WTC11 (cell line): ENCODE results near the gene TMIGD1. TPM values are rescaled to one million over a fixed set of nuclear protein-coding genes. Genes with fewer than 3 reads are reported as not detected.

ENCODE experiments used
- CBFB ChIP-seq: sonication (generic); formaldehyde crosslinking; IDR thresholded peaks from 2 replicates; pipeline ENCODE4 v1.8.1; 2022; ENCODE audit warnings: mild to moderate bottlenecking, low read depth, missing genetic modification reagents
- CREB1 ChIP-seq: sonication (generic); formaldehyde crosslinking; IDR thresholded peaks from 2 replicates; pipeline ENCODE4 v1.8.0; 2023; ENCODE audit warnings: mild to moderate bottlenecking, missing genetic modification reagents
- E2F5 ChIP-seq: sonication (generic); formaldehyde crosslinking; IDR thresholded peaks from 2 replicates; pipeline ENCODE4 v1.8.1; 2022; ENCODE audit warnings: mild to moderate bottlenecking, moderate library complexity, missing genetic modification reagents
- ESRRA ChIP-seq: sonication (generic); formaldehyde crosslinking; IDR thresholded peaks from 2 replicates; pipeline ENCODE4 v1.8.1; 2022; ENCODE audit warnings: mild to moderate bottlenecking, missing genetic modification reagents, borderline replicate concordance
- MYBL2 ChIP-seq: sonication (generic); formaldehyde crosslinking; IDR thresholded peaks from 2 replicates; pipeline ENCODE4 v1.8.1; 2023; ENCODE audit warnings: mild to moderate bottlenecking, moderate library complexity, missing genetic modification reagents
- NFYB ChIP-seq: sonication (generic); formaldehyde crosslinking; conservative IDR thresholded peaks from 2 replicates; pipeline ENCODE4 v1.8.0; 2022; ENCODE audit warnings: low read depth, missing genetic modification reagents
- NR1H2 ChIP-seq: sonication (generic); formaldehyde crosslinking; IDR thresholded peaks from 2 replicates; pipeline ENCODE4 v1.9.0; 2021; ENCODE audit warnings: mild to moderate bottlenecking, moderate library complexity, missing genetic modification reagents
- OVOL2 ChIP-seq: fragments of 250-450 bp; sonication (Bioruptor Pico); IDR thresholded peaks from 2 replicates; pipeline ENCODE4 v1.9.0; 2021; ENCODE audit warnings: mild to moderate bottlenecking, borderline replicate concordance
- RORB ChIP-seq: fragments of 250-450 bp; sonication (Bioruptor Pico); IDR thresholded peaks from 2 replicates; pipeline ENCODE4 v1.9.0; 2021; ENCODE audit warnings: mild to moderate bottlenecking
- SMAD3 ChIP-seq: sonication (generic); formaldehyde crosslinking; IDR thresholded peaks from 2 replicates; pipeline ENCODE4 v1.8.0; 2022; ENCODE audit warnings: missing genetic modification reagents, mild to moderate bottlenecking, borderline replicate concordance
- ZBTB21 ChIP-seq: sonication (generic); formaldehyde crosslinking; IDR thresholded peaks from 2 replicates; pipeline ENCODE4 v1.8.1; 2023; ENCODE audit warnings: mild to moderate bottlenecking, missing genetic modification reagents, borderline replicate concordance
- ZNF121 ChIP-seq: sonication (generic); formaldehyde crosslinking; IDR thresholded peaks from 2 replicates; pipeline ENCODE4 v1.8.0; 2023; ENCODE audit warnings: missing genetic modification reagents
- ZNF138 ChIP-seq: sonication (generic); formaldehyde crosslinking; conservative IDR thresholded peaks from 2 replicates; pipeline ENCODE4 v1.8.1; 2022; ENCODE audit warnings: mild to moderate bottlenecking, moderate library complexity, missing genetic modification reagents
- ZNF512 ChIP-seq: sonication (generic); formaldehyde crosslinking; IDR thresholded peaks from 2 replicates; pipeline ENCODE4 v1.8.1; 2022; ENCODE audit warnings: missing genetic modification reagents, borderline replicate concordance
- total RNA-seq: library from RNA; stranded (reverse); gene quantifications from 3 replicates; pipeline ENCODE4 v1.2.3, GENCODE V29; 2021
- TF ChIP-seq, protein P1 (sequence below): sonication (generic); formaldehyde crosslinking; IDR thresholded peaks from 2 replicates; pipeline ENCODE4 v1.8.0; 2023; ENCODE audit warnings: missing genetic modification reagents, mild to moderate bottlenecking, borderline replicate concordance
- TF ChIP-seq, protein P2 (sequence below): sonication (generic); formaldehyde crosslinking; IDR thresholded peaks from 2 replicates; pipeline ENCODE4 v1.8.0; 2022; ENCODE audit warnings: mild to moderate bottlenecking, missing genetic modification reagents
- TF ChIP-seq, protein P3 (sequence below): sonication (generic); formaldehyde crosslinking; IDR thresholded peaks from 2 replicates; pipeline ENCODE4 v1.8.0; 2022; ENCODE audit warnings: missing genetic modification reagents
- TF ChIP-seq, protein P4 (sequence below): sonication (generic); formaldehyde crosslinking; IDR thresholded peaks from 2 replicates; pipeline ENCODE4 v1.8.0; 2023; ENCODE audit warnings: mild to moderate bottlenecking, missing genetic modification reagents
- TF ChIP-seq, protein P5 (sequence below): sonication (generic); formaldehyde crosslinking; conservative IDR thresholded peaks from 2 replicates; pipeline ENCODE4 v1.8.1; 2023; ENCODE audit warnings: mild to moderate bottlenecking, low read depth, missing genetic modification reagents, moderate library complexity
- TF ChIP-seq, protein P6 (sequence below): sonication (generic); formaldehyde crosslinking; IDR thresholded peaks from 2 replicates; pipeline ENCODE4 v1.8.1; 2022; ENCODE audit warnings: low read depth, missing genetic modification reagents, borderline replicate concordance

Gene TMIGD1
- total RNA-seq, 1 experiment from 2014 or later, result not detected

DNA sequence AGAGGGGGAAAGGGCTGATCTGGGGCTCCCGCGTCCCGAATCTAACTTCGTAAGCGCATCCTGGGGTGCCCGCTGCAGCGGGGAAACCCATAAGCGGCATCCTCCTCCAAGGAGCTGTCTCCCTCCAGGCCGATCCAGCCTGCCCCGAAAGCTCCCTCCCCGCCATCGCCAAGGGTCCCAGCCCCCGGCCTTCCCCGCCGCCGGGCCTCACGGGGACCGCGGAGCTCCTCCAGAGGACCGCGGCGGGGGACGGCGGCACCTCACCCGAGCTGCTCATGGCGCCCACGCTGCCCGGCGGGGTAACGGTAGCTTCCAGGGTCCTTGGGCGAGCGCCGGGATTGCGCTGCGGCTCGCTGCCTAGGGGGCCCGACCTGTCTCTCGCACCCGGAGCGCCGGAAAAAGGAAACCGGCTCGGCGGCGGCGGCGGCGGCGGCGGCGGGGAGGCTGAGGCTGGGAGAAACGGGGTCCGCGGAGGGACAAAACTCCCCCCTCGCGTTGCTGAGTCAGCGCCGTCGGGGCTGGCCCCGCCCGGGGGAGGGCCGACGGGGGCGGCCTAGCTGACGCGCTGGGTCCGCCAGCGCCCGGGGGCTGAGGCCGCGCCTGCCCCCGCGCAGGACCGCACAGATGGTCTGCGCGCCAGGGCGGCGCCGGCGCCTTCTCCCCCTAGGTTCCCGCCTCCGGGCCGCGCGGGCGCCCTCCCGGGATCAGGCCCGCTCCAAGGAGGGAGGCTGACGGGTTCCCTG lies 42.1 kb downstream of the TMIGD1 start, which contains the start of gene BLMH (continued):
- TF ChIP-seq, protein P1, sequence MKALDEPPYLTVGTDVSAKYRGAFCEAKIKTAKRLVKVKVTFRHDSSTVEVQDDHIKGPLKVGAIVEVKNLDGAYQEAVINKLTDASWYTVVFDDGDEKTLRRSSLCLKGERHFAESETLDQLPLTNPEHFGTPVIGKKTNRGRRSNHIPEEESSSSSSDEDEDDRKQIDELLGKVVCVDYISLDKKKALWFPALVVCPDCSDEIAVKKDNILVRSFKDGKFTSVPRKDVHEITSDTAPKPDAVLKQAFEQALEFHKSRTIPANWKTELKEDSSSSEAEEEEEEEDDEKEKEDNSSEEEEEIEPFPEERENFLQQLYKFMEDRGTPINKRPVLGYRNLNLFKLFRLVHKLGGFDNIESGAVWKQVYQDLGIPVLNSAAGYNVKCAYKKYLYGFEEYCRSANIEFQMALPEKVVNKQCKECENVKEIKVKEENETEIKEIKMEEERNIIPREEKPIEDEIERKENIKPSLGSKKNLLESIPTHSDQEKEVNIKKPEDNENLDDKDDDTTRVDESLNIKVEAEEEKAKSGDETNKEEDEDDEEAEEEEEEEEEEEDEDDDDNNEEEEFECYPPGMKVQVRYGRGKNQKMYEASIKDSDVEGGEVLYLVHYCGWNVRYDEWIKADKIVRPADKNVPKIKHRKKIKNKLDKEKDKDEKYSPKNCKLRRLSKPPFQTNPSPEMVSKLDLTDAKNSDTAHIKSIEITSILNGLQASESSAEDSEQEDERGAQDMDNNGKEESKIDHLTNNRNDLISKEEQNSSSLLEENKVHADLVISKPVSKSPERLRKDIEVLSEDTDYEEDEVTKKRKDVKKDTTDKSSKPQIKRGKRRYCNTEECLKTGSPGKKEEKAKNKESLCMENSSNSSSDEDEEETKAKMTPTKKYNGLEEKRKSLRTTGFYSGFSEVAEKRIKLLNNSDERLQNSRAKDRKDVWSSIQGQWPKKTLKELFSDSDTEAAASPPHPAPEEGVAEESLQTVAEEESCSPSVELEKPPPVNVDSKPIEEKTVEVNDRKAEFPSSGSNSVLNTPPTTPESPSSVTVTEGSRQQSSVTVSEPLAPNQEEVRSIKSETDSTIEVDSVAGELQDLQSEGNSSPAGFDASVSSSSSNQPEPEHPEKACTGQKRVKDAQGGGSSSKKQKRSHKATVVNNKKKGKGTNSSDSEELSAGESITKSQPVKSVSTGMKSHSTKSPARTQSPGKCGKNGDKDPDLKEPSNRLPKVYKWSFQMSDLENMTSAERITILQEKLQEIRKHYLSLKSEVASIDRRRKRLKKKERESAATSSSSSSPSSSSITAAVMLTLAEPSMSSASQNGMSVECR (CRISPR knock-in tag), result no peak
- TF ChIP-seq MYBL2 (no peak), NFYB (no peak), ESRRA (CRISPR knock-in tag) (no peak), ZNF512 (CRISPR knock-in tag) (no peak), CBFB (CRISPR knock-in tag) (0 out of 2 replicates have a peak, but pooled peaks have one; percentile 47), CREB1 (0 out of 2 replicates have a peak, but pooled peaks have one; percentile 37), SMAD3 (CRISPR knock-in tag) (no peak), E2F5 (peak; percentile 77), OVOL2 (CRISPR knock-in tag) (no peak), ZNF121 (CRISPR knock-in tag) (no peak), ZNF138 (CRISPR knock-in tag) (no peak), NR1H2 (CRISPR knock-in tag) (no peak), RORB (no peak), ZBTB21 (CRISPR knock-in tag) (no peak)
- TF ChIP-seq, protein P2, sequence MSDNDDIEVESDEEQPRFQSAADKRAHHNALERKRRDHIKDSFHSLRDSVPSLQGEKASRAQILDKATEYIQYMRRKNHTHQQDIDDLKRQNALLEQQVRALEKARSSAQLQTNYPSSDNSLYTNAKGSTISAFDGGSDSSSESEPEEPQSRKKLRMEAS (CRISPR knock-in tag), result no peak; the same call in 1 of the 2 replicates
- TF ChIP-seq, protein P3, sequence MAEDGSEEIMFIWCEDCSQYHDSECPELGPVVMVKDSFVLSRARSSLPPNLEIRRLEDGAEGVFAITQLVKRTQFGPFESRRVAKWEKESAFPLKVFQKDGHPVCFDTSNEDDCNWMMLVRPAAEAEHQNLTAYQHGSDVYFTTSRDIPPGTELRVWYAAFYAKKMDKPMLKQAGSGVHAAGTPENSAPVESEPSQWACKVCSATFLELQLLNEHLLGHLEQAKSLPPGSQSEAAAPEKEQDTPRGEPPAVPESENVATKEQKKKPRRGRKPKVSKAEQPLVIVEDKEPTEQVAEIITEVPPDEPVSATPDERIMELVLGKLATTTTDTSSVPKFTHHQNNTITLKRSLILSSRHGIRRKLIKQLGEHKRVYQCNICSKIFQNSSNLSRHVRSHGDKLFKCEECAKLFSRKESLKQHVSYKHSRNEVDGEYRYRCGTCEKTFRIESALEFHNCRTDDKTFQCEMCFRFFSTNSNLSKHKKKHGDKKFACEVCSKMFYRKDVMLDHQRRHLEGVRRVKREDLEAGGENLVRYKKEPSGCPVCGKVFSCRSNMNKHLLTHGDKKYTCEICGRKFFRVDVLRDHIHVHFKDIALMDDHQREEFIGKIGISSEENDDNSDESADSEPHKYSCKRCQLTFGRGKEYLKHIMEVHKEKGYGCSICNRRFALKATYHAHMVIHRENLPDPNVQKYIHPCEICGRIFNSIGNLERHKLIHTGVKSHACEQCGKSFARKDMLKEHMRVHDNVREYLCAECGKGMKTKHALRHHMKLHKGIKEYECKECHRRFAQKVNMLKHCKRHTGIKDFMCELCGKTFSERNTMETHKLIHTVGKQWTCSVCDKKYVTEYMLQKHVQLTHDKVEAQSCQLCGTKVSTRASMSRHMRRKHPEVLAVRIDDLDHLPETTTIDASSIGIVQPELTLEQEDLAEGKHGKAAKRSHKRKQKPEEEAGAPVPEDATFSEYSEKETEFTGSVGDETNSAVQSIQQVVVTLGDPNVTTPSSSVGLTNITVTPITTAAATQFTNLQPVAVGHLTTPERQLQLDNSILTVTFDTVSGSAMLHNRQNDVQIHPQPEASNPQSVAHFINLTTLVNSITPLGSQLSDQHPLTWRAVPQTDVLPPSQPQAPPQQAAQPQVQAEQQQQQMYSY (CRISPR knock-in tag), result no peak
- TF ChIP-seq, protein P4, sequence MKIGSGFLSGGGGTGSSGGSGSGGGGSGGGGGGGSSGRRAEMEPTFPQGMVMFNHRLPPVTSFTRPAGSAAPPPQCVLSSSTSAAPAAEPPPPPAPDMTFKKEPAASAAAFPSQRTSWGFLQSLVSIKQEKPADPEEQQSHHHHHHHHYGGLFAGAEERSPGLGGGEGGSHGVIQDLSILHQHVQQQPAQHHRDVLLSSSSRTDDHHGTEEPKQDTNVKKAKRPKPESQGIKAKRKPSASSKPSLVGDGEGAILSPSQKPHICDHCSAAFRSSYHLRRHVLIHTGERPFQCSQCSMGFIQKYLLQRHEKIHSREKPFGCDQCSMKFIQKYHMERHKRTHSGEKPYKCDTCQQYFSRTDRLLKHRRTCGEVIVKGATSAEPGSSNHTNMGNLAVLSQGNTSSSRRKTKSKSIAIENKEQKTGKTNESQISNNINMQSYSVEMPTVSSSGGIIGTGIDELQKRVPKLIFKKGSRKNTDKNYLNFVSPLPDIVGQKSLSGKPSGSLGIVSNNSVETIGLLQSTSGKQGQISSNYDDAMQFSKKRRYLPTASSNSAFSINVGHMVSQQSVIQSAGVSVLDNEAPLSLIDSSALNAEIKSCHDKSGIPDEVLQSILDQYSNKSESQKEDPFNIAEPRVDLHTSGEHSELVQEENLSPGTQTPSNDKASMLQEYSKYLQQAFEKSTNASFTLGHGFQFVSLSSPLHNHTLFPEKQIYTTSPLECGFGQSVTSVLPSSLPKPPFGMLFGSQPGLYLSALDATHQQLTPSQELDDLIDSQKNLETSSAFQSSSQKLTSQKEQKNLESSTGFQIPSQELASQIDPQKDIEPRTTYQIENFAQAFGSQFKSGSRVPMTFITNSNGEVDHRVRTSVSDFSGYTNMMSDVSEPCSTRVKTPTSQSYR (CRISPR knock-in tag), result no peak
- TF ChIP-seq, protein P5, sequence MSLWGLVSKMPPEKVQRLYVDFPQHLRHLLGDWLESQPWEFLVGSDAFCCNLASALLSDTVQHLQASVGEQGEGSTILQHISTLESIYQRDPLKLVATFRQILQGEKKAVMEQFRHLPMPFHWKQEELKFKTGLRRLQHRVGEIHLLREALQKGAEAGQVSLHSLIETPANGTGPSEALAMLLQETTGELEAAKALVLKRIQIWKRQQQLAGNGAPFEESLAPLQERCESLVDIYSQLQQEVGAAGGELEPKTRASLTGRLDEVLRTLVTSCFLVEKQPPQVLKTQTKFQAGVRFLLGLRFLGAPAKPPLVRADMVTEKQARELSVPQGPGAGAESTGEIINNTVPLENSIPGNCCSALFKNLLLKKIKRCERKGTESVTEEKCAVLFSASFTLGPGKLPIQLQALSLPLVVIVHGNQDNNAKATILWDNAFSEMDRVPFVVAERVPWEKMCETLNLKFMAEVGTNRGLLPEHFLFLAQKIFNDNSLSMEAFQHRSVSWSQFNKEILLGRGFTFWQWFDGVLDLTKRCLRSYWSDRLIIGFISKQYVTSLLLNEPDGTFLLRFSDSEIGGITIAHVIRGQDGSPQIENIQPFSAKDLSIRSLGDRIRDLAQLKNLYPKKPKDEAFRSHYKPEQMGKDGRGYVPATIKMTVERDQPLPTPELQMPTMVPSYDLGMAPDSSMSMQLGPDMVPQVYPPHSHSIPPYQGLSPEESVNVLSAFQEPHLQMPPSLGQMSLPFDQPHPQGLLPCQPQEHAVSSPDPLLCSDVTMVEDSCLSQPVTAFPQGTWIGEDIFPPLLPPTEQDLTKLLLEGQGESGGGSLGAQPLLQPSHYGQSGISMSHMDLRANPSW, result no peak
- TF ChIP-seq, protein P6, sequence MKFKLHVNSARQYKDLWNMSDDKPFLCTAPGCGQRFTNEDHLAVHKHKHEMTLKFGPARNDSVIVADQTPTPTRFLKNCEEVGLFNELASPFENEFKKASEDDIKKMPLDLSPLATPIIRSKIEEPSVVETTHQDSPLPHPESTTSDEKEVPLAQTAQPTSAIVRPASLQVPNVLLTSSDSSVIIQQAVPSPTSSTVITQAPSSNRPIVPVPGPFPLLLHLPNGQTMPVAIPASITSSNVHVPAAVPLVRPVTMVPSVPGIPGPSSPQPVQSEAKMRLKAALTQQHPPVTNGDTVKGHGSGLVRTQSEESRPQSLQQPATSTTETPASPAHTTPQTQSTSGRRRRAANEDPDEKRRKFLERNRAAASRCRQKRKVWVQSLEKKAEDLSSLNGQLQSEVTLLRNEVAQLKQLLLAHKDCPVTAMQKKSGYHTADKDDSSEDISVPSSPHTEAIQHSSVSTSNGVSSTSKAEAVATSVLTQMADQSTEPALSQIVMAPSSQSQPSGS, result no peak
